GM10248 (cell line): ENCODE results near the gene SYNE4.

ENCODE experiments used
- CTCF ChIA-PET: fragments of 300-600 bp; sonication (Branson Sonifier 250); formaldehyde crosslinking; extraction: SDS; loops from one replicate; lab custom pipeline; 2021; ENCODE audit warnings: antibody characterized with exemption; lab: Yijun Ruan, JAX
- POLR2A ChIA-PET: fragments of 350-650 bp; sonication (Branson Sonifier 250); formaldehyde crosslinking; extraction: SDS; loops from one replicate; lab custom pipeline; 2020; ENCODE audit warnings: antibody characterized with exemption; lab: Yijun Ruan, JAX
- DNase-seq: peaks from one replicate; pipeline ENCODE4 v3.0.0; 2012; ENCODE audit errors: extremely low spot score
- CTCF ChIP-seq: IDR thresholded peaks from 2 replicates; pipeline ENCODE4 v1.5.1; 2012; ENCODE audit warnings: mild to moderate bottlenecking, low read depth; ENCODE audit errors: extremely low read depth, missing control alignments, control extremely low read depth

Gene SYNE4

GRCh38 chr19:36032251-36033104 lies 23.9 kb upstream of the SYNE4 start, which contains the start of gene CLIP3:
Gene CLIP3 (minus strand): TSS chr19:36032873. CDS start chr19:36032357, 516 bp downstream.
- TF ChIP-seq CTCF, result no peak
- ChIA-PET POLR2A (no interaction called here), CTCF (no interaction called here)
- DNase-seq, result peak; percentile 81

GRCh38 chr19:36031308-36031707 lies 22.7 kb upstream of the SYNE4 start:
- ChIA-PET POLR2A (no interaction called here), CTCF (no interaction called here)
- TF ChIP-seq CTCF, result no peak
- no peak for DNase-seq

- TF ChIP-seq CTCF, result no peak
- POLR2A ChIA-PET, result no interaction called here
- CTCF ChIA-PET, result interaction anchor here (1.0 kb wide), 1 partner anchor 97 kb away, joined by 3 read pairs; no protein-coding TSS in a partner anchor
- DNase-seq, result no peak
These were observed 21.9 kb upstream of the SYNE4 start for GRCh38 chr19:36030264-36031148.

- TF ChIP-seq CTCF, result no peak
- DNase-seq, result no peak
- POLR2A ChIA-PET, result no interaction called here
- CTCF ChIA-PET, result no interaction called here
These were observed 19.9 kb upstream of the SYNE4 start for GRCh38 chr19:36028313-36029041.

GRCh38 chr19:36027696-36028095 lies 19.1 kb upstream of the SYNE4 start:
- ChIA-PET POLR2A (no interaction called here), CTCF (no interaction called here)
- TF ChIP-seq CTCF, result no peak
- no peak for DNase-seq
